H1 (cell line): ENCODE measurements around the gene UNC13C. TPM values are rescaled to one million over a fixed set of nuclear protein-coding genes. Genes with fewer than 3 reads are reported as not detected.

Experiments
- CTCF ChIA-PET: fragments of 300-600 bp; sonication (Branson Sonifier 250); formaldehyde crosslinking; loops from one replicate; lab custom pipeline; 2021; ENCODE audit not compliant: partially characterized antibody; lab: Charles Lee
- POLR2A ChIA-PET: fragments of 300-600 bp; sonication (Branson Sonifier 250); formaldehyde crosslinking; loops from one replicate; lab custom pipeline; 2021; ENCODE audit warnings: inconsistent platforms; ENCODE audit not compliant: partially characterized antibody; lab: Charles Lee
- DNase-seq, 2 experiments: peaks; one replicate each; pipeline versions ENCODE4 v3.0.0 to v3.0.0-alpha.2; 2010 to 2022; ENCODE audit warnings: low spot score in 2 of 2, low read depth in 1 of 2, mixed read lengths in 1 of 2
- FAIRE-seq: peaks from 2 replicates; lab custom pipeline; 2011; peaks lifted over from hg19 to GRCh38; lab: Jason Lieb, UNC
- H2AFZ ChIP-seq: 2 replicates; pipeline ENCODE4 v1.8.1; 2012; ENCODE audit warnings: low read length, inconsistent platforms
- H2AK5ac ChIP-seq: 2 replicates; pipeline ENCODE4 v1.6.1; 2013; ENCODE audit warnings: low read depth, low read length
- H2BK120ac ChIP-seq: replicated peaks from 2 replicates; pipeline ENCODE3; 2013; ENCODE audit warnings: low read depth, low read length, inconsistent platforms
- H2BK12ac ChIP-seq: 2 replicates; pipeline ENCODE4 v1.6.1; 2013; ENCODE audit warnings: low read depth, low read length
- H2BK15ac ChIP-seq: 2 replicates; pipeline ENCODE4 v1.6.1; 2013; ENCODE audit warnings: low read length
- H2BK20ac ChIP-seq: 2 replicates; pipeline ENCODE4 v1.6.1; 2013; ENCODE audit warnings: low read length
- H2BK5ac ChIP-seq: 2 replicates; pipeline ENCODE4 v1.6.1; 2013; ENCODE audit warnings: low read depth, low read length
- H3K14ac ChIP-seq: 2 replicates; pipeline ENCODE4 v1.6.1; 2013; ENCODE audit warnings: inconsistent platforms; ENCODE audit not compliant: insufficient read length
- H3K18ac ChIP-seq: 2 replicates; pipeline ENCODE4 v1.6.1; 2013; ENCODE audit warnings: low read length; ENCODE audit errors: extremely low read depth
- H3K23ac ChIP-seq: 2 replicates; pipeline ENCODE4 v1.6.1; 2013; ENCODE audit warnings: inconsistent platforms; ENCODE audit not compliant: insufficient read length
- H3K23me2 ChIP-seq: 2 replicates; pipeline ENCODE4 v1.6.1; 2013; ENCODE audit warnings: low read depth, low read length
- H3K27ac ChIP-seq: 2 replicates; pipeline ENCODE4 v1.6.1; 2011; ENCODE audit warnings: low read depth, low read length, inconsistent platforms
- H3K27me3 ChIP-seq, 4 experiments: replicated peaks in 1 of 4; 1 replicate in 1 of 4; 2 replicates in 3 of 4; pipeline versions ENCODE4 v1.6.1 to v1.8.1; 2011 to 2013; ENCODE audit warnings: low read length in 3 of 4, mild to moderate bottlenecking in 3 of 4, inconsistent platforms in 2 of 4, mixed read lengths in 2 of 4, moderate library complexity in 1 of 4; ENCODE audit not compliant: control insufficient read depth in 3 of 4, insufficient read depth in 3 of 4; ENCODE audit errors: extremely low read depth in 1 of 4
- H3K36me3 ChIP-seq, 4 experiments: 2 replicates each; pipeline versions ENCODE4 v1.6.1 to v1.8.1; 2011 to 2013; ENCODE audit warnings: mild to moderate bottlenecking in 4 of 4, low read length in 3 of 4, moderate library complexity in 2 of 4, control low read depth in 1 of 4, inconsistent platforms in 1 of 4; ENCODE audit not compliant: insufficient read depth in 4 of 4, control insufficient read depth in 2 of 4
- H3K4ac ChIP-seq: replicated peaks from 2 replicates; pipeline ENCODE3; 2013; ENCODE audit warnings: low read length, low read depth, mixed read lengths, inconsistent platforms; ENCODE audit not compliant: insufficient read length
- H3K4me1 ChIP-seq, 4 experiments: replicated peaks in 1 of 4; 1 replicate in 1 of 4; 2 replicates in 3 of 4; pipeline versions ENCODE4 v1.6.1 to v1.8.1; 2011 to 2013; ENCODE audit warnings: low read length in 3 of 4, inconsistent platforms in 2 of 4, mixed read lengths in 1 of 4; ENCODE audit not compliant: insufficient read depth in 4 of 4, control insufficient read depth in 3 of 4
- H3K4me2 ChIP-seq, 2 experiments: 2 replicates each; pipeline versions ENCODE4 v1.6.1 to v1.8.1; 2011 to 2013; ENCODE audit warnings: low read depth in 2 of 2, low read length in 2 of 2, control low read depth in 1 of 2, inconsistent platforms in 1 of 2, mild to moderate bottlenecking in 1 of 2; ENCODE audit not compliant: insufficient read depth in 1 of 2
- H3K4me3 ChIP-seq, 4 experiments: fragments of 200-600, 300-600 bp in 1 of 4; sonication (generic), shearing (Covaris generic), sonication (Bioruptor Twin) in 1 of 4; 2 replicates each; pipeline versions ENCODE4 v1.5.1 to v1.8.1; 2011 to 2016; ENCODE audit warnings: low read length in 4 of 4, low read depth in 3 of 4, control low read depth in 2 of 4, inconsistent platforms in 2 of 4, mild to moderate bottlenecking in 2 of 4, mixed read lengths in 1 of 4, moderate library complexity in 1 of 4; ENCODE audit not compliant: insufficient read depth in 2 of 4; ENCODE audit errors: extremely low read depth in 1 of 4
- H3K56ac ChIP-seq: replicated peaks from 2 replicates; pipeline ENCODE3; 2013; ENCODE audit warnings: low read depth, mild to moderate bottlenecking, mixed read lengths, low read length, inconsistent platforms; ENCODE audit not compliant: insufficient read length
- H3K79me1 ChIP-seq: 2 replicates; pipeline ENCODE4 v1.6.1; 2013; ENCODE audit warnings: low read depth, low read length, control low read depth
- H3K79me2 ChIP-seq, 2 experiments: 2 replicates each; pipeline versions ENCODE4 v1.6.1 to v1.8.1; 2012 to 2013; ENCODE audit warnings: low read length in 2 of 2, mild to moderate bottlenecking in 2 of 2, inconsistent platforms in 1 of 2; ENCODE audit not compliant: insufficient read depth in 2 of 2, control insufficient read depth in 1 of 2
- H3K9ac ChIP-seq, 4 experiments: replicated peaks in 1 of 4; 1 replicate in 1 of 4; 2 replicates in 3 of 4; pipeline versions ENCODE4 v1.6.1 to v1.8.1; 2011 to 2013; ENCODE audit warnings: low read depth in 3 of 4, low read length in 3 of 4, control low read depth in 2 of 4, mild to moderate bottlenecking in 2 of 4, moderate library complexity in 2 of 4, inconsistent platforms in 1 of 4; ENCODE audit errors: extremely low read depth in 1 of 4
- H3K9me3 ChIP-seq, 2 experiments: 2 replicates each; pipeline versions ENCODE4 v1.6.1 to v1.8.1; 2012 to 2013; ENCODE audit warnings: mild to moderate bottlenecking in 2 of 2, moderate library complexity in 2 of 2, control low read depth in 1 of 2, inconsistent platforms in 1 of 2, low read depth in 1 of 2, low read length in 1 of 2, mixed read lengths in 1 of 2; ENCODE audit not compliant: insufficient read depth in 2 of 2
- H4K20me1 ChIP-seq, 2 experiments: replicated peaks in 1 of 2; 2 replicates each; pipeline versions ENCODE3 to v1.8.1; 2011 to 2013; ENCODE audit warnings: inconsistent platforms in 2 of 2, low read length in 2 of 2, mild to moderate bottlenecking in 1 of 2; ENCODE audit not compliant: insufficient read depth in 2 of 2, control insufficient read depth in 1 of 2
- H4K5ac ChIP-seq: 2 replicates; pipeline ENCODE4 v1.6.1; 2013; ENCODE audit warnings: low read length, low read depth, mixed read lengths, inconsistent platforms; ENCODE audit not compliant: insufficient read length
- H4K8ac ChIP-seq: 2 replicates; pipeline ENCODE4 v1.8.0; 2013; ENCODE audit warnings: mild to moderate bottlenecking, moderate library complexity, low read length, inconsistent platforms; ENCODE audit not compliant: insufficient read depth; ENCODE audit errors: extremely low read depth
- H4K91ac ChIP-seq: replicated peaks from 2 replicates; pipeline ENCODE3; 2013; ENCODE audit warnings: low read length, mixed read lengths, inconsistent platforms; ENCODE audit not compliant: insufficient read length
- ATF2 ChIP-seq: IDR thresholded peaks from 2 replicates; pipeline ENCODE4 v1.6.1; 2012; ENCODE audit warnings: low read length, inconsistent platforms
- CHD1 ChIP-seq: IDR thresholded peaks from 2 replicates; pipeline ENCODE4 v1.6.1; 2012; ENCODE audit warnings: low read depth, low read length, improper control_type of control experiment
- E2F6 ChIP-seq: IDR thresholded peaks from 2 replicates; pipeline ENCODE4 v1.6.1; 2012; ENCODE audit warnings: inconsistent platforms
- EZH2 ChIP-seq: fragments of 200-600 bp; sonication (generic); IDR thresholded peaks from 2 replicates; pipeline ENCODE4 v1.7.1; 2012; ENCODE audit warnings: low read depth, mild to moderate bottlenecking, moderate library complexity, low read length, inconsistent platforms; ENCODE audit not compliant: severe bottlenecking
- MAX ChIP-seq: IDR thresholded peaks from 2 replicates; pipeline ENCODE4 v1.6.1; 2012; ENCODE audit warnings: inconsistent platforms
- NRF1 ChIP-seq: IDR thresholded peaks from 2 replicates; pipeline ENCODE4 v1.6.1; 2011; ENCODE audit warnings: mild to moderate bottlenecking, low read depth, low read length, improper control_type of control experiment
- RBBP5 ChIP-seq: IDR thresholded peaks from 2 replicates; pipeline ENCODE4 v1.7.1; 2012; ENCODE audit warnings: low read depth, mild to moderate bottlenecking, inconsistent platforms, low read length, moderate library complexity, borderline replicate concordance
- SUZ12 ChIP-seq: fragments of 200-600 bp; sonication (generic); IDR thresholded peaks from 2 replicates; pipeline ENCODE4 v1.6.1; 2012; ENCODE audit warnings: mild to moderate bottlenecking, inconsistent platforms, low read length, moderate library complexity, mixed read lengths
- TAF7 ChIP-seq: optimal IDR thresholded peaks from 2 replicates; pipeline ENCODE3; 2011; ENCODE audit warnings: low read depth, mild to moderate bottlenecking, inconsistent platforms, low read length, moderate library complexity, borderline replicate concordance
- WGBS, 2 experiments: shearing (Covaris generic) in 1 of 2; methylation state at CpG; one replicate each; pipeline versions ENCODE4 v1.1.6 to v1.1.7; 2013 to 2015; ENCODE audit warnings: low lambda C conversion rate in 2 of 2, mixed read lengths in 2 of 2, inconsistent platforms in 1 of 2, low coverage in 1 of 2, missing lambda C conversion rate in 1 of 2; ENCODE audit not compliant: insufficient replicate concordance in 2 of 2, insufficient coverage in 1 of 2, insufficient read length in 1 of 2; ENCODE audit errors: extremely low coverage in 1 of 2, missing lambda C conversion rate in 1 of 2; 5-methylcytosine and 5-hydroxymethylcytosine counted together
- polyA plus RNA-seq, 7 experiments: library from polyadenylated mRNA; depleted of rRNA in 3 of 7; stranded (reverse) in 5 of 7; unstranded in 2 of 7; fragments of >200 nt in 5 of 7; fragments of 200-250 nt in 2 of 7; gene quantifications; 1 replicate in 5 of 7; 2 replicates in 1 of 7; 4 replicates in 1 of 7; pipeline versions ENCODE4 v1.2.1 to v1.2.3, GENCODE V29; 2011 to 2013; ENCODE audit warnings: missing spikeins in 2 of 7, mixed read lengths in 2 of 7
- total RNA-seq: library from RNA; stranded (reverse); fragmentation: NEBNext Ultra II Directional; extraction: Animal tissue kit (Norgen Biotek cat#: 25700); gene quantifications from 2 replicates; pipeline ENCODE4 v1.2.1, GENCODE V29; 2021

The UNC13C gene
- total and polyA plus RNA-seq, 2 of the 8 experiments (the other 6 are each of a cell fraction or from before 2014, with no cell fraction given) = 0.02 to 0.13 TPM

GRCh38 chr15:54289590-54290136, 311.4 kb downstream of the UNC13C start:
- Histone ChIP-seq H2BK15ac (no peak overlapping the region), H2BK20ac (no peak overlapping the region), H3K18ac (no peak overlapping the region), H2AK5ac (no peak overlapping the region), H3K4me3 (no peak overlapping the region), H3K14ac (no peak overlapping the region), H3K27me3 (no peaks in the 10 kb centered on the region), H2BK12ac (no peak overlapping the region), H3K27ac (no peak overlapping the region), H2BK5ac (no peak overlapping the region), H3K4me2 (no peak overlapping the region), H3K9ac (no peak overlapping the region)
- POLR2A ChIA-PET = no interaction called here
- 92% methylated on average over 4 of the region's 4 CpGs; no CpG with 5 or more reads in 1 of the 2 experiments for whole genome bisulfite sequencing, 2 experiments
- CTCF ChIA-PET = interaction anchor here (0.6 kb wide), 1 partner anchor 543 kb away, joined by 4 read pairs; no protein-coding TSS in a partner anchor
- TF ChIP-seq MAX (no peak), EZH2 (no peak), TAF7 (no peak), NRF1 (no peak), ATF2 (no peak), RBBP5 (no peak), SUZ12 (no peak), CHD1 (no peak), E2F6 (no peak)
- TF ChIP-seq, all 59 proteins: peak for 0
- no peak overlapping the region for H4K91ac ChIP-seq
- no peak for FAIRE-seq
- no peak overlapping the region for H3K4ac ChIP-seq
- no peak overlapping the region for H2AFZ ChIP-seq
- no peaks in the 10 kb centered on the region; a peak in 1 of 4 replicates for H3K9me3 ChIP-seq
- H3K23ac ChIP-seq = no peak overlapping the region
- no peaks in the 10 kb centered on the region for H3K4me1 ChIP-seq
- H3K56ac ChIP-seq = no peak overlapping the region
- H4K5ac ChIP-seq = no peak overlapping the region
- H3K79me1 ChIP-seq = no peaks in the 10 kb centered on the region
- DNase-seq = no peak
- no peak overlapping the region for H2BK120ac ChIP-seq
- H4K20me1 ChIP-seq = no peaks in the 10 kb centered on the region
- H3K79me2 ChIP-seq = no peaks in the 10 kb centered on the region
- H3K23me2 ChIP-seq = no peaks in the 10 kb centered on the region
- H3K36me3 ChIP-seq = no peaks in the 10 kb centered on the region
- no peak overlapping the region for H4K8ac ChIP-seq
